ENCODE measurements around the gene DNAJC5.
"Not testable (repeated sequence)": the region's sequence is repeated elsewhere in the genome, so short reads cannot be mapped to it uniquely, and the experiment has no call there.

The DNAJC5 gene

GRCh38 chr20:63903796-63904561 is 9.1 kb downstream of the DNAJC5 start:
- DNase-seq (ENCODE audit: low read depth in 2 of 2, low spot score in 1 of 2): no peak

- no peak for DNase-seq (ENCODE audit: low read depth in 2 of 2, low spot score in 1 of 2)
Observed at GRCh38 chr20:63908008-63908682, 13.2 kb downstream of the DNAJC5 start.

- no peak for DNase-seq (ENCODE audit: low read depth in 2 of 2, low spot score in 1 of 2)
Observed at GRCh38 chr20:63911176-63911575, 16.2 kb downstream of the DNAJC5 start.

DNA sequence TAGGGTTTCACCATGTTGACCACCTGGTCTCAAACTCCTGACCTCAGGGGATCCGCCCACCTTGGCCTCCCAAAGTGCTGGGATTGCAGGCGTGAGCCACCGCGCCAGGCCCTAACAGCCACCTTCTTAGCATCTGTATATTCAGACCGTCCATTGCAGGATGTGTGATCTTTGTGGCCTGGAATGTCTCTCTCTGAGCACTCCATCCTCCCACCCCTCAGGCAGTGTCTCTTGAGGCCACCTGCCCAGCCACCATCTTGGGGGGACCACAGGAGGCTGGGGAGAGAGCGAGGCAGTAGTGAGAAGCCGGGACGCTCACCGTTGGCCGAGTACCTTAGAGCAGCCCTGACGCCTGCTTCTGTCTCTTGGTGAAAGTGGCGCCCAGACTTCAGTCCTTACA is 18.8 kb downstream of the DNAJC5 start:
- no peak for DNase-seq (ENCODE audit: low read depth in 2 of 2, low spot score in 1 of 2)

DNA sequence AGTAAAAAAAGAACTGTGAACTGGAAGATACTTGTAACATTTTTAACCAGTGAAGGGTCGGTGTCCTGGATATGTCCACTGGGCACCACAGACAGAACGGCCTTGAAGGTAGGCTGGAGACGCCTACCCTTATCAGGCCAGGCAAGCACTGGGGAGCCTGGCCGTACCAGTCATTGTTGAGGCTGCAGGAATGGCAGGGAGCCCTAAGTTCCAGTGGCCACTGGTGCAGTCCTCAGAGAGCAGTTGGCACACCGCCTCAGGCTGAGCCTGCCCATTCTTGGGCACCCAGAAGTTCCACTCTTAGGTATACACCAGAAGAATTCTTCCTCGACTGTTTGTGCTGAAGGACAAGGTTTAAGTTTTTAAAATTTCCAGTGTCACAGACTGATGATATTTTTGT is 20.5 kb downstream of the DNAJC5 start:
- no peak for DNase-seq (ENCODE audit: low read depth in 2 of 2, low spot score in 1 of 2)

DNA sequence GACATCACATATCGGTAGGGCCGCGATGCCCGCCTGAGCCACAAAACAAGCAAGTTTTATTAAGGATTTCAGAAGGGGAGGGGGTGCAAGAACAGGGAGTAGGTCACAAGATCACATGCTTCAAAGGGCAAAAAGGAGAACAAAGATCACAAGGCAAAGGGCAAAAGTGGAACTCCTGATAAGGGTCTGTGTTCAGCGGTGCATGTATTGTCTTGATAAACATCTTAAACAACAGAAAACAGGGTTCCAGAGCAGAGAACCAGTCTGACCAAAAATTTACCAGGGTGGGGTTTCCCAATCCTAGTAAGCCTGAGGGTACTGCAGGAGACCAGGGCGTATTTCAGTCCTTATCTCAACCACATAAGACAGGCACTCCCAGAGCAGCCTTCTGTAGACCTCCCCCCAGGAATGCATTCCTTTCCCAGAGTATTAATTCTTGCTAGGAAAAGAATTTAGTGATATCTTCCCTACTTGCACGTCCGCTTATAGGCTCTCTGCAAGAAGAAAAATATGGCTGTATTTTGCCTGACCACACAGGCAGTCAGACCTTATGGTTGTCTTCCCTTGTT is 21.5 kb downstream of the DNAJC5 start:
- not testable (repeated sequence) for DNase-seq (ENCODE audit: low read depth in 2 of 2, low spot score in 1 of 2)

DNA sequence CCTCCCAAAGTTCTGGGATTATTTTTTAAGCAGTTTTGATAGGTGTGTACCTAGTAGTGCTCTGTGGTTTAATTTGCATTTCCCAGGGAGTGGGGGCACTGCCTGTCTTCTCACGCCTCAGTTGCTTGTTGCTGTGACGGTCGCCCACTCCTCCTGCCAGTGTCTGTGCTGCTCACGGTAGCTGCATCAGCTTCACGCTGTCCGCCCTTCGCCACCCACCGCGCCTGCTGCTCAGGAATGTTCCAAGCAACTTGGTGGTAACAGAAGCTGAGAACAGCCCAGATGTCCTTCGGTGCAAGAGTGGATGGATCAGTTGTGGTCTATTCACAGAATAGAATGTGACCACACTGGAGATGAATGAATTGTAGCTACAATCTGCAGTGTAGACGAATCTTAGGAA is 22.9 kb downstream of the DNAJC5 start:
- DNase-seq (ENCODE audit: low read depth in 2 of 2, low spot score in 1 of 2): no peak

- DNase-seq (ENCODE audit: low read depth in 2 of 2, low spot score in 1 of 2): no peak
Observed at GRCh38 chr20:63919130-63919529, 24.2 kb downstream of the DNAJC5 start.

DNA sequence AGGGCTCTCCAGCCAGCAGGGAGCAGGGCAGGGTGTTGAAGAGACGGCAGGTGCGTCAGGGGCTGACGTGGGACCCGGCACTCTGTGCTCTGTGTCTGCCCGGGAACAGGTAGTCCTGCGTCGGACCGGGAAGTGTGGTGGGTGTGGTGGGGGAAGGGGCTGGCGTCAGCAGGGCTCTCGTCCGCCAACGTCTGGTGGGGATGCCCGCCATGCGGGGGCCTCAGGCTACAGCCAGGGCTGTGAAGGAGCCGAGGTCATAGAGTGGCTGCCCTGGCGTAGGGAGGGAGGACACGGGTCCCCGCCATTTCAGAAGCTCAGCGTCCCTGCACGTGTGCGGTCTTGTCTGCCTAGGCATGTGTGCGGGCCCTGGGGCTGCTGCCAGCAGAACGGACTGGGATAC is 25.3 kb downstream of the DNAJC5 start:
- DNase-seq (ENCODE audit: low read depth in 2 of 2, low spot score in 1 of 2): no peak

GRCh38 chr20:63923651-63924050 is 28.7 kb downstream of the DNAJC5 start:
- no peak for DNase-seq (ENCODE audit: low read depth in 2 of 2, low spot score in 1 of 2)

DNA sequence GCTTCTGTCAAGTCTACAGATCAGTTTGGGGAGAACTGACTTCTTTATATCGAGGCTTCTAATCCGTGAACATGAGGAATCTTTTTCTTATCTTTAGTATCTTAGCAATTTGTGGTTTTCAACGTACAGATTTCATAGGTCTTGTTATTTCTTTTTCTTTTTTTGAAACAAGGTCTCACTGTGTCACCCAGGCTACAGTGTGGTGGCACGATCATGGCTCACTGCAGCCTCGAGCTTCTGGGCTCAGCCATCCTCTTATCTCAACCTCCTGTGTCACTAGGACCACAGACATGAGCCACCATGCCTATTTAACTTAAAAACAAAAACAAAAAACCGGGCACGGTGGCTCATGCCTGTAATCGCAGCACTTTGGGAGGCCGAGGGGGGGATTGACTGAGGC is 29.3 kb downstream of the DNAJC5 start:
- DNase-seq (ENCODE audit: low read depth in 2 of 2, low spot score in 1 of 2): no peak

GRCh38 chr20:63926298-63926697 is 31.4 kb downstream of the DNAJC5 start:
- DNase-seq (ENCODE audit: low read depth in 2 of 2, low spot score in 1 of 2): no peak

- no peak for DNase-seq (ENCODE audit: low read depth in 2 of 2, low spot score in 1 of 2)
Observed at GRCh38 chr20:63929071-63929470, 34.1 kb downstream of the DNAJC5 start.

- not testable (repeated sequence) for DNase-seq (ENCODE audit: low read depth in 2 of 2, low spot score in 1 of 2)
Observed at GRCh38 chr20:63929473-63929883, 34.6 kb downstream of the DNAJC5 start.

GRCh38 chr20:63930971-63931553 is 36.1 kb downstream of the DNAJC5 start:
- no peak for DNase-seq (ENCODE audit: low read depth in 2 of 2, low spot score in 1 of 2)

DNA sequence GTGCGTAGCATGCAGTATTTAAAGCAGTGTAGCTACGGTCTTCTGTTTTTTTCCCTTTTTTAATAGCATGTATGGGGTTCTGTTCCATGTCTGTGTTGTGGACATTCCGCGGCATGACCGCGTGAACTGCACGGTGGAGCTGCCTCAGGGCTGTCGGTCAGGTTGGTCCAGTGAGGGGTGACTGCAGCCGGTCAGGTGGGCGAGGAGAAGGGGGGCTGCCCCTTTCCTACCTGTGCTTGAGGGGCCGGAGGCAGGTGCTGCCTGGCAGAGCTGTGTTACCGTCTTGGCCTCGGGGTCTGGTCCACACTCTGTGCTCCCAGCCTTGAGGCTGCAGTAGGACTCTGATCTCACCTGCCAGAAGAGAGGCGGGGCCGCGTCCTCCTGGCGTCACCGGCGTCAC is 36.8 kb downstream of the DNAJC5 start:
- no peak for DNase-seq (ENCODE audit: low read depth in 2 of 2, low spot score in 1 of 2)

- DNase-seq (ENCODE audit: low read depth in 2 of 2, low spot score in 1 of 2): no peak
Observed at GRCh38 chr20:63932606-63933160, 37.8 kb downstream of the DNAJC5 start.

DNA sequence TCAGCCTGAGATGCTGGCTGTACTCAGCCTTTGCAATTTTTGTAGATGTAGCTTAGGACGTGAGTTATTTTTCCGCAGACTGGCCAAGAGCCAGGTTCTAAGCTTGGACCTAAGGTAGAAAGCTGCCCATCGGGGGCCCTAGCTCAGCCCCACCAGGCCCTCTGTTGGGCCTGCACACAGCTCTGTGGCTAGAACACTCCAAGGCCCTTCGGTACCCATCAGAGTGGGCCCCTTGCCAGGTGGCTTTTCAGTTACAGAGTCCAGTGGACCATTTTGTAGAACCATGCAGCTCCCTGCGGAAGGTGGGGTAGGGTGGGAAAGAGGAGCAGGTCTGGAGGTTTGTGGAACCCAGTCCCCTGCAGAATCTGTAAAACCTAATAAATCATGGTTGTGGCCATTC is 38.7 kb downstream of the DNAJC5 start:
- DNase-seq (ENCODE audit: low read depth in 2 of 2, low spot score in 1 of 2): no peak

- no peak for DNase-seq (ENCODE audit: low read depth in 2 of 2, low spot score in 1 of 2)
Observed at GRCh38 chr20:63934271-63935068, 39.5 kb downstream of the DNAJC5 start.

DNA sequence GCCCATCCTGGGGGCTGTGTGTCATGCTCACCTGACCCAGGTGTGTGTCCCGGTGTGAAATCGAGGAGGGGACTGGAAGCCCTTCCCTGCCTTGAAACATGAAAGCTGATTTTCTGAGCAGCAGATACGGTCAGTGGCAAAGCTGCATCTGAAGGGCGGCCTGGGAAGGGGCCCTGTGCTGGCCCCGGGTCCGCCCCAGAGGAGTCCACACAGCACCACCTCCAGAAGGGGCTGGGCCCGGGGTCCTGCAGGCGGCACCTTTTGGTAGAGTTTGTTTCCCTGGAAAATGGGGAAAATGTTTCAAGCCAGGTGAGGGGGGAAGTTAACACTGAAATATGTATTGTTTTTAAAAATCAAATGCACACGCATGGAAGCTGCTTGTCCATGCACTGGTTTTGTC is 40.5 kb downstream of the DNAJC5 start:
- no peak for DNase-seq (ENCODE audit: low read depth in 2 of 2, low spot score in 1 of 2)

- no peak for DNase-seq (ENCODE audit: low read depth in 2 of 2, low spot score in 1 of 2)
Observed at GRCh38 chr20:63937596-63937995, 42.7 kb downstream of the DNAJC5 start.

All from stimulated activated CD8-positive, alpha-beta memory T cell treated with anti-CD3 and anti-CD28 coated beads, Interleukin-4, amount 100 ng/mL, for 4 hours (primary cell).